Peyer's patch (tissue), 4 donors: ENCODE results near the gene DPYD. TPM values are rescaled to one million over a fixed set of nuclear protein-coding genes. Genes with fewer than 3 reads are reported as not detected.

Source experiments
- DNase-seq, 3 donors: peaks; one replicate each; pipeline ENCODE4 v3.0.0-alpha.2; 2017 to 2019
- H3K27ac ChIP-seq, 4 donors: fragments of 200-600 bp; sonication (generic); one replicate each; pipeline ENCODE4 v1.5.1; 2016 to 2019
- H3K27me3 ChIP-seq, 2 donors: fragments of 200-600 bp; sonication (generic); one replicate each; pipeline ENCODE4 v1.5.1; 2019
- H3K36me3 ChIP-seq, 3 donors: fragments of 200-600 bp; sonication (generic); one replicate each; pipeline ENCODE4 v1.5.1; 2016 to 2019
- H3K4me1 ChIP-seq, 4 donors: fragments of 200-600 bp; sonication (generic); one replicate each; pipeline ENCODE4 v1.5.1; 2016 to 2019
- H3K4me3 ChIP-seq, 4 donors: fragments of 200-600 bp; sonication (generic); 1 replicate in 3 of 4; 2 replicates in 1 of 4; pipeline ENCODE4 v1.5.1; 2016 to 2019; ENCODE audit warnings: mild to moderate bottlenecking in 1 of 4
- H3K9me3 ChIP-seq, 4 donors: fragments of 200-600 bp; sonication (generic); one replicate each; pipeline ENCODE4 v1.5.1; 2016 to 2019; ENCODE audit warnings: mild to moderate bottlenecking in 1 of 4
- POLR2A ChIP-seq, 2 donors: fragments of 450-650 bp; IDR thresholded peaks; one replicate each; pipeline ENCODE4 v1.5.1; 2017; ENCODE audit warnings: antibody characterized with exemption in 2 of 2, mild to moderate bottlenecking in 2 of 2, moderate library complexity in 2 of 2
- total RNA-seq, 4 donors: library from RNA; depleted of rRNA; stranded (reverse); fragments of >200 nt; gene quantifications; one replicate each; pipeline ENCODE4 v1.1.0, GENCODE V29; 2016
- TF ChIP-seq, protein P1 (sequence below), 6 experiments: fragments of 450-650 bp in 4 of 6; fragments of 200-600 bp in 2 of 6; sonication (generic) in 1 of 6; IDR thresholded peaks; one replicate each; pipeline ENCODE4 v1.5.1; 2017 to 2019; ENCODE audit warnings: antibody characterized with exemption in 6 of 6, mild to moderate bottlenecking in 3 of 6, moderate library complexity in 1 of 6

DPYD gene
- total RNA-seq, 4 donors from 2014 or later: 30.8 to 39.7 (median 36.4) TPM

DNA sequence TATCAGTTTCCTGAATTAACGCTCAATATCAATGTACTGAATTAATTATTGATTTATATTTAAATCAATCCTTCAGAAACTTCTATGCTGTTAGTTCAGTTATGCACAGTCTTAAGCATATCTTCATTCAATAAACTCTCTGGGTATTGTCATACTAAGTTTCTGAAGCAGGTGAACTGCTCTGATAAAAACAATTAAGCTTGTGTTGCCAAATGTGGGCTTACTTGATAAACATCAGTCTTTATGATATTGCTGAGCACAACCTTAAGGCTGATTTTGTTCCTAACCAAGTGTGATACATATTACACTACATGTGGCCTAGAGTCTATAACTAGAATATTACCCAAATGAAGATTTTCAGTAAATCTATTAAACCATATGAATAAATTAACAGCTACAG lies 67.6 kb downstream of the DPYD start:
- no peaks in the 10 kb centered on the region for H3K4me1 ChIP-seq
- DNase-seq: no peak
- H3K36me3 ChIP-seq: no peaks in the 10 kb centered on the region
- TF ChIP-seq, protein P1, sequence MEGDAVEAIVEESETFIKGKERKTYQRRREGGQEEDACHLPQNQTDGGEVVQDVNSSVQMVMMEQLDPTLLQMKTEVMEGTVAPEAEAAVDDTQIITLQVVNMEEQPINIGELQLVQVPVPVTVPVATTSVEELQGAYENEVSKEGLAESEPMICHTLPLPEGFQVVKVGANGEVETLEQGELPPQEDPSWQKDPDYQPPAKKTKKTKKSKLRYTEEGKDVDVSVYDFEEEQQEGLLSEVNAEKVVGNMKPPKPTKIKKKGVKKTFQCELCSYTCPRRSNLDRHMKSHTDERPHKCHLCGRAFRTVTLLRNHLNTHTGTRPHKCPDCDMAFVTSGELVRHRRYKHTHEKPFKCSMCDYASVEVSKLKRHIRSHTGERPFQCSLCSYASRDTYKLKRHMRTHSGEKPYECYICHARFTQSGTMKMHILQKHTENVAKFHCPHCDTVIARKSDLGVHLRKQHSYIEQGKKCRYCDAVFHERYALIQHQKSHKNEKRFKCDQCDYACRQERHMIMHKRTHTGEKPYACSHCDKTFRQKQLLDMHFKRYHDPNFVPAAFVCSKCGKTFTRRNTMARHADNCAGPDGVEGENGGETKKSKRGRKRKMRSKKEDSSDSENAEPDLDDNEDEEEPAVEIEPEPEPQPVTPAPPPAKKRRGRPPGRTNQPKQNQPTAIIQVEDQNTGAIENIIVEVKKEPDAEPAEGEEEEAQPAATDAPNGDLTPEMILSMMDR (IDR thresholded peaks at IDR 0.05): no peak
- no peak for TF ChIP-seq POLR2A (IDR thresholded peaks at IDR 0.05)
- H3K27ac ChIP-seq: no peak overlapping the region
- no peaks in the 10 kb centered on the region for H3K27me3 ChIP-seq
- no peak overlapping the region for H3K4me3 ChIP-seq
- H3K9me3 ChIP-seq: no peaks in the 10 kb centered on the region

DNA sequence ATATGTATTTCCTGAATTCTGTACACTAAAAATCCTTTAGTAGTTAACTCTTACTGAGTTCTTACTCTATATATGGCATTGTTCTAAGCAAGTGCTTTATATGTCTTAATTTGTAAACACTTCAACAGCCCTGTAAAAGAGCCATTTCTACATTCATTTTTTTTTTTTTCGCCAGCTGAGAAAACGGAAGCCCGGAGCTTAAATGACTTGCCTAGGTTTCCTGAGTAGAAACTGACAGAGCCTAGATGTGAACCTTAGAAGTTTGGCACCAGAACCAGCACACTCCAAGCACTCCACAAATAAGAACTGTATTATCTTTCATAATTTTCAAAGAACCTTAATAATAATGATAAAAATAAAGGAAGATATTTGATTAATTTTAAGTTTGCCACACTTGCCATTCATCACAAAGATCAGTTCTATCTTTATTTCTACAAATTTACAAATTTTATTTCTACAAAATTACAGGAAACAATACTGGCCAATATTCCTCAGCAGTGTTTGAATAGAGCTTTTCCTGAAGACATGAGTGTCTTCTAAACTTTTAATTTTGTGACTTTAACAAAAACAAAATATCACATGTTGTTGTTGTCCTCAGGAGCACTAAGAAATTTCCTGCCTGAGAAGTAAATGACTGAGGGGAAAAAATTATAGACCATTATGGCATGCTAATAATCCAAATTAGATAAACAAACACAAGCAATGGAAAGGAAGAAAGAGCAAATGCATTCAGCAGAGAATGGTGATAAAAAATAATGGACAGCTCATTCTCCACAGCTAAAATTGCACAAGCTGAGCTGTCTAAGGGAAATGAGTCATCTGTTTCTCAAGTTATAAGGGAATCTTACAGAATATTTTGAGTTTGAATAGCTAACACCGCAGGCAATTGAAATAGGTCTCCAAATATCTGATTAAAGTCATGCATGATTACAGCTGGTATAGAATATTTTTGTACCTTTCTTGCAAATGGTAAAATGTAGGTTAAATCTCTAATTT lies 71.2 kb downstream of the DPYD start:
- Histone ChIP-seq H3K4me1 (no peaks in the 10 kb centered on the region), H3K36me3 (no peaks in the 10 kb centered on the region), H3K4me3 (no peak overlapping the region), H3K27ac (no peak overlapping the region), H3K9me3 (no peaks in the 10 kb centered on the region), H3K27me3 (no peaks in the 10 kb centered on the region)
- no peak for TF ChIP-seq POLR2A (IDR thresholded peaks at IDR 0.05)
- TF ChIP-seq, protein P1 (IDR thresholded peaks at IDR 0.05): no peak
- DNase-seq: no peak

DNA sequence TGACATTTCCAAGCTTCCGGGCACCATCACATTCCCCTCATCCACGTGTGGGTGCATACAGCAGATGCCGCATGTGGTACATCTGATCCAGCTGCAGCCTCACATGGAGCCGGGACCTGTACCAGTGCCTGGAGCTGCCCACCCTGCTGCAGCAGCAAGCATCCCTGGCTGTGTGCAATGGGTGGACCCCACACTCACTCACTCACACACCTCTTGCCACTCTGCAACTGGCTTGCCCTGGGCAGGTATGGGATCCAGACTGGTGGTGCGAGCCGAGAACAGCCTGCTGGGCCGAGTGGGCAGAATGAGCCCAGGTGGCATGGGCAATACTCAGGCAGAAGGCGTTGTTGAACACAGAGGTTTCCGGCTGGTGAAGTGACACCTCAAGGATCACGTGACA lies 75.0 kb downstream of the DPYD start:
- no peak for DNase-seq

DNA sequence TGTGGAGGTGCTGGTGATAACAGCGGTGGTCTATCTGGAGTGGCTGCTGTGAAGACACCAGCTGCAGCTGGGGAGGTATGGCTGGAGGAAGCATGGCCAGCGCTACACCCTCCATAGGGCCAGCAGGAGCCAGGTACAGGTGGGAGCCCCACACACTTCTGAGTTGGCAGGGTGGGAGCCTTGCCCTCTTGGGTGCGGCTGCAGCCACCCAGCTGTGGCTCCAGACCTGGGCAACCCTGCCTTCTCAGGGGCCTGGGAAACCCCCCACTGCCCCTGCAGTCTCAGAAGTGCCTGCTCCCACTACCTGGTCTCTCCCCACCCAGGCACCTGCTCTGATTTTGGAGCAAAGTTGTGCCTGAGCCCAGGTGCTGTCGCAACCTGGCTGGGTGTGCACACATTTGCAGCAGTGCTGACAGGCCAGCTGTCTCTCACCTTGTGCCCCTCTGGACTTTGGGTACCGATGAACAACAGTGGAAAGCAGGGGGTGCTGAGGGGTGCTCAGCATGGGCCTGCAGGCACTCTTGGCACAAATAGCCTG lies 76.2 kb downstream of the DPYD start:
- no peak for DNase-seq
- H3K27ac ChIP-seq: no peak overlapping the region
- H3K4me3 ChIP-seq: no peak overlapping the region
- TF ChIP-seq POLR2A (IDR thresholded peaks at IDR 0.05): no peak
- TF ChIP-seq, protein P1 (IDR thresholded peaks at IDR 0.05): no peak
- H3K4me1 ChIP-seq: no peaks in the 10 kb centered on the region
- no peaks in the 10 kb centered on the region for H3K36me3 ChIP-seq
- H3K9me3 ChIP-seq: no peaks in the 10 kb centered on the region
- H3K27me3 ChIP-seq: no peaks in the 10 kb centered on the region

More for the DNA sequence above, 75.0 kb downstream of the DPYD start:
- H3K36me3 ChIP-seq: no peaks in the 10 kb centered on the region
- no peaks in the 10 kb centered on the region for H3K27me3 ChIP-seq
- TF ChIP-seq, protein P1 (IDR thresholded peaks at IDR 0.05): no peak
- no peak for TF ChIP-seq POLR2A (IDR thresholded peaks at IDR 0.05)
- no peak overlapping the region for H3K4me3 ChIP-seq
- H3K9me3 ChIP-seq: no peaks in the 10 kb centered on the region
- H3K4me1 ChIP-seq: no peaks in the 10 kb centered on the region
- H3K27ac ChIP-seq: no peak overlapping the region

DNA sequence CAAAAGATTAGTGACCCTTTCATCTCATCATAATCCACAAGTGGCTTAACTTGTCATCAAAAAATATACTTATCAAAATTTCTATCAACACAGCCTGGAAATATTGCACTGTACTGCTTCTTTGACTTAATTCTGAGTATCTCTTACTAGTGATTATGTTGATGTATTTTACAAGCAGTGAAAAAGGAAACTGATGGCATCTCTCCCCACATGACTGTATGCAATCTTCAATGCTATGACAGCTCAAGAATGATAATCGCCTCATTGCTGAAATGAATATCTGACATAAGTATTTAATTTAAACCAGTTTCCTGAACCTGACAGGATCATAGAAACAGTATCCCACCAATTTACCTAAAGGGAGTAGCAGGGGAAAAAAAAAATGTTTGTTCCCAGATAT lies 79.5 kb downstream of the DPYD start:
- no peak for DNase-seq
- H3K27ac ChIP-seq: no peak overlapping the region
- no peak overlapping the region for H3K4me3 ChIP-seq
- no peaks in the 10 kb centered on the region for H3K27me3 ChIP-seq
- TF ChIP-seq, protein P1 (IDR thresholded peaks at IDR 0.05): no peak
- TF ChIP-seq POLR2A (IDR thresholded peaks at IDR 0.05): no peak
- no peaks in the 10 kb centered on the region for H3K36me3 ChIP-seq
- H3K9me3 ChIP-seq: no peaks in the 10 kb centered on the region
- no peaks in the 10 kb centered on the region for H3K4me1 ChIP-seq
